ENCODE data around the gene PLIN3. TPM values are rescaled to one million over a fixed set of nuclear protein-coding genes. Genes with fewer than 3 reads are reported as not detected.

The PLIN3 gene
- total and polyA plus RNA-seq, 2 of the 8 experiments (the other 6 are each of a cell fraction or from before 2014, with no cell fraction given), result 60.7 to 61.5 TPM

DNA sequence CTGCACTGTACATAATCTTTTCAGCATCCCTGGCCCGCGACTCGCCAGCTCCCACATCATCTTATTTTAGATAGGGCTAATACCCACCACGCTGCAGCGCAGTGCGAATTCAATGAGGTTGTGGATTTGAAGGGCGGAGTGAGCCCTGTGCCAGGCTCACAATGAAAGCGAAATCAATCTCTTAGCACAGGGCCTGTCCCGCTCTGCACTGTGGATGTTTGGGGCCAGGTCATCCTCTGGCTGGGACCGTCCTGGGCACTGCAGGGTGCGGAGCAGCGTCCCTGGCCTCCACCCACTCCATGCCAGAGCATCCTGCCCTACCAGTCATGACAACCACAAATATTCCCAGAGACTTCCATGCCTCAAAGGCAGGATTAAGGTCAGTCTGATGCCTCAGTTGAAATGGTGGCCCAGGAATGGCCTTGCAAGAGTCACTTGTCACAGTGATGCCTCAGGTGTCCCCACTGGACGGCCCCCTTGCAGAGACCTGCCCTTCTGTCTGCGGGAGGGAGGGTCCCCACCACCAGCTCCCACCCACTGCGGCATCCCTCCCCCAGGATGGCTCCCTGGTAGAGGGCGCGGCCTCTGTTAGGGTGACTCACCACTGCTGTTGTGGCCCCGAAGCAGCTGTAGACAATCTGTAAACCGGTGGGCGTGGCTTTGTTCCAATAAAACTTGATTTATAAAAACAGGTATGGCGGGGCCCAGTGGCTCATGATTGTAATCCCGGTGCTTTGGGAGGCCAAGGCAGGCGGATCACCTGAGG lies 47.5 kb upstream of the PLIN3 start:
- no peak overlapping the region for H3K18ac ChIP-seq (ENCODE audit: extremely low read depth, low read length)
- no peak overlapping the region for H3K14ac ChIP-seq (ENCODE audit: insufficient read length)
- no peak overlapping the region for H4K91ac ChIP-seq (replicated peaks; ENCODE audit: insufficient read length, low read length)
- no peak overlapping the region for H2BK20ac ChIP-seq (ENCODE audit: low read length)
- no peaks in the 10 kb centered on the region; a peak in 1 of 7 replicates for H3K27me3 ChIP-seq (replicated peaks in 1 of 4; ENCODE audit: control insufficient read depth in 3 of 4, extremely low read depth in 1 of 4, insufficient read depth in 3 of 4, low read length in 3 of 4)
- no peak for TF ChIP-seq SRF (IDR thresholded peaks at IDR 0.05; ENCODE audit: low read depth, low read length)
- no peak for TF ChIP-seq SIN3A (conservative IDR thresholded peaks at IDR 0.05 in 1 of 2, IDR thresholded peaks at IDR 0.05 in 1 of 2; ENCODE audit: low read depth in 1 of 2, low read length in 2 of 2)
- no peak for TF ChIP-seq EZH2 (IDR thresholded peaks at IDR 0.05; ENCODE audit: low read depth, low read length, severe bottlenecking)
- no peak for TF ChIP-seq CHD1 (IDR thresholded peaks at IDR 0.05; ENCODE audit: low read depth, low read length)
- TF ChIP-seq JUN (IDR thresholded peaks at IDR 0.05; ENCODE audit: low read depth, low read length), result no peak
- no peak for TF ChIP-seq NANOG (IDR thresholded peaks at IDR 0.05; ENCODE audit: insufficient read depth, low read depth, low read length, poor library complexity, severe bottlenecking)
- TF ChIP-seq POU5F1 (IDR thresholded peaks at IDR 0.05; ENCODE audit: low read depth, low read length), result no peak
- TF ChIP-seq YY1 (IDR thresholded peaks at IDR 0.05; ENCODE audit: low read depth, low read length), result no peak
- TF ChIP-seq CHD2 (IDR thresholded peaks at IDR 0.05; ENCODE audit: low read length), result no peak
- no peak overlapping the region for H3K23ac ChIP-seq (ENCODE audit: insufficient read length)
- DNase-seq (ENCODE audit: low read depth in 1 of 2, low spot score in 2 of 2), result no peak
- H3K9ac ChIP-seq (replicated peaks in 1 of 4; ENCODE audit: extremely low read depth in 1 of 4, low read depth in 3 of 4, low read length in 3 of 4), result no peak overlapping the region
- H4K5ac ChIP-seq (ENCODE audit: insufficient read length, low read depth, low read length), result no peak overlapping the region
- H4K8ac ChIP-seq (ENCODE audit: extremely low read depth, insufficient read depth, low read length), result no peak overlapping the region
- no peak for FAIRE-seq
- no peak overlapping the region for H3K27ac ChIP-seq (ENCODE audit: low read depth, low read length)
- no peak overlapping the region for H3K4ac ChIP-seq (replicated peaks; ENCODE audit: insufficient read length, low read depth, low read length)
- ChIA-PET POLR2A (ENCODE audit: partially characterized antibody) (interaction anchor here (0.6 to 1.2 kb wide), 3 partner anchors 13 to 236 kb away, joined by 3 read pairs; partner anchors contain the start of gene PLIN3), CTCF (ENCODE audit: partially characterized antibody) (interaction anchor here (0.9 to 6.9 kb wide), 6 partner anchors 9 to 116 kb away, joined by 3 to 111 read pairs (median 3); no protein-coding TSS in a partner anchor)
- no peak overlapping the region for H2BK15ac ChIP-seq (ENCODE audit: low read length)
- peaks cover 7 to 24% of the 10 kb centered on the region in 2 experiments for H4K20me1 ChIP-seq (replicated peaks in 1 of 2; ENCODE audit: control insufficient read depth in 1 of 2, insufficient read depth in 2 of 2, low read length in 2 of 2)
- no peak overlapping the region for H2AFZ ChIP-seq (ENCODE audit: low read length)
- H2BK120ac ChIP-seq (replicated peaks; ENCODE audit: low read depth, low read length), result no peak overlapping the region
- no peak overlapping the region; the same call in 1 of the 2 replicates for H2BK5ac ChIP-seq (ENCODE audit: low read depth, low read length)
- no peaks in the 10 kb centered on the region for H3K9me3 ChIP-seq (ENCODE audit: insufficient read depth in 2 of 2, low read depth in 1 of 2, low read length in 1 of 2)
- peaks cover 5% of the 10 kb centered on the region for H3K23me2 ChIP-seq (ENCODE audit: low read depth, low read length)
- peaks cover 0 to 8% (median 5%) of the 10 kb centered on the region in 4 experiments; a peak in 6 of 7 replicates for H3K4me1 ChIP-seq (replicated peaks in 1 of 4; ENCODE audit: control insufficient read depth in 3 of 4, insufficient read depth in 4 of 4, low read length in 3 of 4)
- H2BK12ac ChIP-seq (ENCODE audit: low read depth, low read length), result no peak overlapping the region
- H3K4me2 ChIP-seq (ENCODE audit: insufficient read depth in 1 of 2, low read depth in 2 of 2, low read length in 2 of 2), result no peak overlapping the region
- 92% methylated on average over 23 of the region's 23 CpGs; no CpG with 5 or more reads in 1 of the 2 experiments for WGBS, 2 experiments (ENCODE audit: extremely low coverage in 1 of 2, insufficient coverage in 1 of 2, insufficient read length in 1 of 2, insufficient replicate concordance in 2 of 2, low coverage in 1 of 2, low lambda C conversion rate in 2 of 2, missing lambda C conversion rate in 1 of 2)
- H3K79me1 ChIP-seq (ENCODE audit: low read depth, low read length), result peaks cover 5% of the 10 kb centered on the region; the same call in 1 of the 2 replicates
- H3K36me3 ChIP-seq (ENCODE audit: control insufficient read depth in 2 of 4, insufficient read depth in 4 of 4, low read length in 3 of 4), result peaks cover 4 to 29% (median 10%) of the 10 kb centered on the region in 4 experiments; a peak in 6 of 8 replicates
- H3K4me3 ChIP-seq (ENCODE audit: extremely low read depth in 1 of 4, insufficient read depth in 2 of 4, low read depth in 3 of 4, low read length in 4 of 4), result no peak overlapping the region
- no peak overlapping the region for H2AK5ac ChIP-seq (ENCODE audit: low read depth, low read length)
- H3K56ac ChIP-seq (replicated peaks; ENCODE audit: insufficient read length, low read depth, low read length), result no peak overlapping the region
- peaks cover 4 to 70% of the 10 kb centered on the region in 2 experiments; a peak in 3 of 4 replicates for H3K79me2 ChIP-seq (ENCODE audit: control insufficient read depth in 1 of 2, insufficient read depth in 2 of 2, low read length in 2 of 2)
